ENCODE results near the gene MYT1. TPM values are rescaled to one million over a fixed set of nuclear protein-coding genes. Genes with fewer than 3 reads are reported as not detected.

The MYT1 gene
- polyA plus RNA-seq, 1 donor from 2014 or later = 35.8 TPM

DNA sequence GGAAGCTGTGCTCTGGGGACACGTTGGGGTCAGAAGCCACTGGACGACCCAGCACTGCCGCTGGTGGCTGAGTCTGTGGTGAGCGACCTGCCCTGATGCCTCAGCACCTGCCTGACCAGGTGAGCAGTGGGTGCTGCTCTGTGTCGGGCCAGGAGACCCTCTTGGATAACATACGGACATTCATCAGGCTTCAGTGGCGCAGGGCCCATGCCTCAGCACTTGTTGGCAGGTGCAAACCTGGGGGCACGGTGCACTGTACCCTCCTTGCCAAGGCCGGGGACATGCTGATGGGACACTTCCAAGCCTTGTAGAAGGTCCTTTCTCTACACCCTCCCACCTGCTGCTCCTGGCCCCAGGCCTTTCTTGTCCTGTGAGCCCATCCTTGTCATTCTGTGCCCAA lies 34.1 kb downstream of the MYT1 start:
- no peak overlapping the region for H3K4me2 ChIP-seq (ENCODE audit: low read length)
- peaks cover 20% of the 10 kb centered on the region for H3K79me2 ChIP-seq (replicated peaks; ENCODE audit: insufficient read depth, low read length)
- H3K9me3 ChIP-seq (ENCODE audit: low read length) = no peaks in the 10 kb centered on the region
- TF ChIP-seq TAF1 (IDR thresholded peaks at IDR 0.05; ENCODE audit: low read depth) (no peak), RAD21 (conservative IDR thresholded peaks at IDR 0.05) (no peak), EP300 (conservative IDR thresholded peaks at IDR 0.05; ENCODE audit: poor library complexity, severe bottlenecking) (no peak), REST (IDR thresholded peaks at IDR 0.05; ENCODE audit: borderline replicate concordance) (no peak), EZH2 (IDR thresholded peaks at IDR 0.05; ENCODE audit: borderline replicate concordance, insufficient read depth, low read length, poor library complexity, severe bottlenecking) (no peak), POLR2AphosphoS5 (IDR thresholded peaks at IDR 0.05) (no peak), SMC3 (conservative IDR thresholded peaks at IDR 0.05; ENCODE audit: poor library complexity) (no peak), MXI1 (conservative IDR thresholded peaks at IDR 0.05; ENCODE audit: poor library complexity, severe bottlenecking) (no peak)
- TF ChIP-seq, protein P1, sequence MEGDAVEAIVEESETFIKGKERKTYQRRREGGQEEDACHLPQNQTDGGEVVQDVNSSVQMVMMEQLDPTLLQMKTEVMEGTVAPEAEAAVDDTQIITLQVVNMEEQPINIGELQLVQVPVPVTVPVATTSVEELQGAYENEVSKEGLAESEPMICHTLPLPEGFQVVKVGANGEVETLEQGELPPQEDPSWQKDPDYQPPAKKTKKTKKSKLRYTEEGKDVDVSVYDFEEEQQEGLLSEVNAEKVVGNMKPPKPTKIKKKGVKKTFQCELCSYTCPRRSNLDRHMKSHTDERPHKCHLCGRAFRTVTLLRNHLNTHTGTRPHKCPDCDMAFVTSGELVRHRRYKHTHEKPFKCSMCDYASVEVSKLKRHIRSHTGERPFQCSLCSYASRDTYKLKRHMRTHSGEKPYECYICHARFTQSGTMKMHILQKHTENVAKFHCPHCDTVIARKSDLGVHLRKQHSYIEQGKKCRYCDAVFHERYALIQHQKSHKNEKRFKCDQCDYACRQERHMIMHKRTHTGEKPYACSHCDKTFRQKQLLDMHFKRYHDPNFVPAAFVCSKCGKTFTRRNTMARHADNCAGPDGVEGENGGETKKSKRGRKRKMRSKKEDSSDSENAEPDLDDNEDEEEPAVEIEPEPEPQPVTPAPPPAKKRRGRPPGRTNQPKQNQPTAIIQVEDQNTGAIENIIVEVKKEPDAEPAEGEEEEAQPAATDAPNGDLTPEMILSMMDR (IDR thresholded peaks at IDR 0.05; ENCODE audit: poor library complexity, severe bottlenecking) = no peak
- H3K9me2 ChIP-seq (ENCODE audit: insufficient read depth, low read length) = no peaks in the 10 kb centered on the region
- H4K20me1 ChIP-seq (ENCODE audit: insufficient read depth) = no peaks in the 10 kb centered on the region
- peaks cover 3% of the 10 kb centered on the region for H3F3A ChIP-seq (ENCODE audit: insufficient read depth, low read length, poor library complexity, severe bottlenecking)
- peak overlapping the region; percentile 99 for H3K27ac ChIP-seq (ENCODE audit: low read length)
- no peaks in the 10 kb centered on the region for H3K27me3 ChIP-seq (ENCODE audit: insufficient read depth, low read depth, low read length)
- peak overlapping the region; percentile 34 for H3K9ac ChIP-seq (ENCODE audit: low read length)
- H3K4me3 ChIP-seq (ENCODE audit: low read length) = no peak overlapping the region
- H3K36me3 ChIP-seq (ENCODE audit: insufficient read depth, low read length) = peaks cover 9% of the 10 kb centered on the region
- H2AFZ ChIP-seq (ENCODE audit: low read depth, low read length) = no peak overlapping the region

- Histone ChIP-seq H3F3A (ENCODE audit: insufficient read depth, low read length, poor library complexity, severe bottlenecking) (peaks cover 3% of the 10 kb centered on the region), H3K9ac (ENCODE audit: low read length) (no peak overlapping the region), H3K79me2 (replicated peaks; ENCODE audit: insufficient read depth, low read length) (peaks cover 10% of the 10 kb centered on the region), H3K27me3 (ENCODE audit: insufficient read depth, low read depth, low read length) (no peaks in the 10 kb centered on the region), H3K9me3 (ENCODE audit: low read length) (no peaks in the 10 kb centered on the region), H4K20me1 (ENCODE audit: insufficient read depth) (no peaks in the 10 kb centered on the region), H3K9me2 (ENCODE audit: insufficient read depth, low read length) (no peaks in the 10 kb centered on the region), H3K27ac (ENCODE audit: low read length) (peak overlapping the region; percentile 99), H2AFZ (ENCODE audit: low read depth, low read length) (no peak overlapping the region), H3K4me3 (ENCODE audit: low read length) (no peak overlapping the region), H3K4me2 (ENCODE audit: low read length) (no peak overlapping the region), H3K36me3 (ENCODE audit: insufficient read depth, low read length) (peaks cover 5% of the 10 kb centered on the region)
- TF ChIP-seq EP300 (conservative IDR thresholded peaks at IDR 0.05; ENCODE audit: poor library complexity, severe bottlenecking) (no peak), MXI1 (conservative IDR thresholded peaks at IDR 0.05; ENCODE audit: poor library complexity, severe bottlenecking) (no peak), EZH2 (IDR thresholded peaks at IDR 0.05; ENCODE audit: borderline replicate concordance, insufficient read depth, low read length, poor library complexity, severe bottlenecking) (no peak), SMC3 (conservative IDR thresholded peaks at IDR 0.05; ENCODE audit: poor library complexity) (no peak), RAD21 (conservative IDR thresholded peaks at IDR 0.05) (no peak), POLR2AphosphoS5 (IDR thresholded peaks at IDR 0.05) (no peak), TAF1 (IDR thresholded peaks at IDR 0.05; ENCODE audit: low read depth) (no peak), REST (IDR thresholded peaks at IDR 0.05; ENCODE audit: borderline replicate concordance) (no peak)
- TF ChIP-seq, protein P1 (IDR thresholded peaks at IDR 0.05; ENCODE audit: poor library complexity, severe bottlenecking) = no peak
Measured at GRCh38 chr20:64199395-64199794, 35.1 kb downstream of the MYT1 start.

Data from neural cell (in vitro differentiated cells).